LNCaP clone FGC (cell line): ENCODE data around the gene NLGN4X.

Experiments
- DNase-seq: peaks from one replicate; pipeline ENCODE4 v3.0.0-alpha.2; 2011; ENCODE audit warnings: low read depth
- H3K4me3 ChIP-seq: 2 replicates; pipeline ENCODE4 v1.5.1; 2011; ENCODE audit warnings: mild to moderate bottlenecking, low read depth, low read length, control low read depth
- TF ChIP-seq, protein P1 (sequence below): IDR thresholded peaks from 2 replicates; pipeline ENCODE4 v1.5.1; 2012; ENCODE audit warnings: mild to moderate bottlenecking; ENCODE audit not compliant: control insufficient read depth, insufficient read depth; ENCODE audit errors: extremely low read depth

Gene NLGN4X

GRCh38 chrX:6203462-6204215, 25.0 kb downstream of the NLGN4X start:
- TF ChIP-seq, protein P1, sequence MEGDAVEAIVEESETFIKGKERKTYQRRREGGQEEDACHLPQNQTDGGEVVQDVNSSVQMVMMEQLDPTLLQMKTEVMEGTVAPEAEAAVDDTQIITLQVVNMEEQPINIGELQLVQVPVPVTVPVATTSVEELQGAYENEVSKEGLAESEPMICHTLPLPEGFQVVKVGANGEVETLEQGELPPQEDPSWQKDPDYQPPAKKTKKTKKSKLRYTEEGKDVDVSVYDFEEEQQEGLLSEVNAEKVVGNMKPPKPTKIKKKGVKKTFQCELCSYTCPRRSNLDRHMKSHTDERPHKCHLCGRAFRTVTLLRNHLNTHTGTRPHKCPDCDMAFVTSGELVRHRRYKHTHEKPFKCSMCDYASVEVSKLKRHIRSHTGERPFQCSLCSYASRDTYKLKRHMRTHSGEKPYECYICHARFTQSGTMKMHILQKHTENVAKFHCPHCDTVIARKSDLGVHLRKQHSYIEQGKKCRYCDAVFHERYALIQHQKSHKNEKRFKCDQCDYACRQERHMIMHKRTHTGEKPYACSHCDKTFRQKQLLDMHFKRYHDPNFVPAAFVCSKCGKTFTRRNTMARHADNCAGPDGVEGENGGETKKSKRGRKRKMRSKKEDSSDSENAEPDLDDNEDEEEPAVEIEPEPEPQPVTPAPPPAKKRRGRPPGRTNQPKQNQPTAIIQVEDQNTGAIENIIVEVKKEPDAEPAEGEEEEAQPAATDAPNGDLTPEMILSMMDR, result no peak
- DNase-seq, result no peak
- no peak overlapping the region for H3K4me3 ChIP-seq

DNA sequence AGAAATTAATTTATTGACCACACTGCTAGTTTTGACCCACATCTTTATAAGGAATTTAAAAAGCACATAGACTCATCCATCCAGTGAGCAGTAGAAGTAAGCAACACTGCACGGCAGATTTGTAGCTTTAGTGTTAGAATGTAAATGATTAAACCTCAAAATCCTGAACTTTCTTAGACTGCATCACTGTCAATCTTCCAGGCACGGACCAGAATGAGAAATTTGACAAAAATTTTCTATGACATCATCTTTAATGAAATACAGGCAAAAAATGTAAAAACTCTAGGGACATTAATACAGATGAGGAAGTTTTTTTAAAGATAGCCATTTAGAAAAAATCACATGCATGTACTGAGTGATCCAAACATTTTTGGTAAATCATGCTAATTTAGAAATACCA, 29.2 kb downstream of the NLGN4X start:
- TF ChIP-seq, protein P1, result no peak
- DNase-seq, result no peak
- no peak overlapping the region for H3K4me3 ChIP-seq

GRCh38 chrX:6187256-6187655, 41.4 kb downstream of the NLGN4X start:
- no peak for DNase-seq
- no peak overlapping the region for H3K4me3 ChIP-seq
- TF ChIP-seq, protein P1, result no peak

DNA sequence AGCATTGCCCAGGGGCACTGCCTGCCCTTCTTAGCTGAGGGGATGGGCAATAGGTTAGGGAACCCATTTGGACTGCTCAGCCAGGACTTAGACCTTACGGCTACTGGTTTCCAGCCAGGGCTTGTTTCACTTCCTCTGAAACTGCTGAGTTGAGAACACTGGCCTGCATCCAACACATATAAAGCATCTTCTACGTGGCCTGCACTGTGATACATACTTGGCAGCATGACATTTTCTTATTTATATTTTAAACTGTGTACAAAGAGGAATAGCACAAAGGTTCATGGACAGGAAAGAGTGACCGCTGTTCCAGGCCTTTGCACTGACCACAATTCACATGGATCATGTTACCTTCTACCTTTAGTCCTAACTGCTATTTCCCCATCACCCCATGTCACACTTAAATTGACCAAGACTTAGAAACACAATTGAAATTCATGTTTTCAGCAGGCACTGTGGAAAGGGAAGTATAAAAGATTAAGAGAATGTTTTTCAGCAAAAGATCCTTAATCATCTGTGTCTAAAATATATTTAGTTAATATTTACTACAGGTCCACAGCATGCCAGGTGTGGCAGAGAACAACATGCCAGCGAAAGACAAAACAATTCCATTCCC, 43.7 kb downstream of the NLGN4X start:
- H3K4me3 ChIP-seq, result no peak overlapping the region
- TF ChIP-seq, protein P1, result no peak
- peak; percentile 18 for DNase-seq

GRCh38 chrX:6175914-6176313, 52.8 kb downstream of the NLGN4X start:
- H3K4me3 ChIP-seq, result no peak overlapping the region
- TF ChIP-seq, protein P1, result no peak
- no peak for DNase-seq

DNA sequence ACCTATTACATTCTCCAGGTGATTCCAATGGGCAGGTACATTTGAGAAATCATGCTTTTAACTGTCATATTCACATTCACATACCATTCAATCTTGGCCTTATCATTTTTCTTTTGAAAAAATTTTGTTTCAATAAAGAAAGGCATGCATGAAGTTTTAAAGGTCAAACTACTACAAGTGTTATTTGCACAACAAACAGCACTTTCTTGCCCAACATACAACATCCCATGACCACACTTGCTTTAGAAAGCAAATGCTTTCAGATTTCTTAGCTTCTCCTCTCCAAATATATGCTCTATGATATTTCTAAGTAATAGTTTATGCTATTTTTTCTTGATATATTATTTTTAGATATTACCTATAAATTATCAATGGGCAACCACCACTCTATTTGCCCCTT, 58.2 kb downstream of the NLGN4X start:
- DNase-seq, result no peak
- TF ChIP-seq, protein P1, result no peak
- no peak overlapping the region for H3K4me3 ChIP-seq
